K562 (cell line): ENCODE measurements around the gene PLA2G2C. TPM values are rescaled to one million over a fixed set of nuclear protein-coding genes. Genes with fewer than 3 reads are reported as not detected.

Experiments
- CEBPB ChIP-seq: fragments of 450-650 bp; IDR thresholded peaks from 2 replicates; pipeline ENCODE4 v1.6.1; 2016; ENCODE audit warnings: missing genetic modification characterization, missing compliant biosample characterization
- CHAMP1 ChIP-seq: fragments of 450-650 bp; IDR thresholded peaks from 2 replicates; pipeline ENCODE4 v1.6.1; 2016; ENCODE audit warnings: mild to moderate bottlenecking
- CHD4 ChIP-seq: fragments of 200-600 bp; sonication (generic); IDR thresholded peaks from 3 replicates; pipeline ENCODE4 v1.6.1; 2012; ENCODE audit warnings: low read depth, mild to moderate bottlenecking, mixed read lengths, low read length, inconsistent platforms; ENCODE audit not compliant: insufficient read depth, insufficient replicate concordance, poor library complexity, severe bottlenecking
- DMBX1 ChIP-seq: fragments of 250-450 bp; sonication (Bioruptor Pico); IDR thresholded peaks from 2 replicates; pipeline ENCODE4 v1.8.0; 2022; ENCODE audit warnings: inconsistent platforms, mild to moderate bottlenecking, moderate library complexity, borderline replicate concordance
- HMGXB4 ChIP-seq: sonication (generic); formaldehyde crosslinking; IDR thresholded peaks from 2 replicates; pipeline ENCODE4 v1.8.1; 2023; ENCODE audit warnings: mild to moderate bottlenecking, missing genetic modification reagents
- KLF16 ChIP-seq: IDR thresholded peaks from 2 replicates; pipeline ENCODE4 v1.6.1; 2016; ENCODE audit warnings: antibody characterized with exemption
- MAZ ChIP-seq, 2 experiments: fragments of 450-650 bp in 1 of 2; sonication (generic) in 1 of 2; formaldehyde crosslinking; IDR thresholded peaks in 1 of 2; conservative IDR thresholded peaks in 1 of 2; 2 replicates each; pipeline versions ENCODE4 v1.4.0 to v1.5.0; 2020; ENCODE audit warnings: mild to moderate bottlenecking in 1 of 2, missing genetic modification reagents in 1 of 2
- NFATC3 ChIP-seq: fragments of 450-650 bp; IDR thresholded peaks from 2 replicates; pipeline ENCODE4 v1.6.1; 2017; ENCODE audit warnings: mild to moderate bottlenecking
- NFE2L1 ChIP-seq: fragments of 450-650 bp; IDR thresholded peaks from 2 replicates; pipeline ENCODE4 v1.6.1; 2016; ENCODE audit warnings: missing genetic modification characterization, low read depth, mild to moderate bottlenecking, missing compliant biosample characterization, moderate library complexity, borderline replicate concordance
- REST ChIP-seq, 2 experiments: fragments of 450-650 bp; formaldehyde crosslinking in 1 of 2; IDR thresholded peaks; 2 replicates each; pipeline versions ENCODE4 v1.4.0 to v1.6.1; 2014 to 2020; ENCODE audit warnings: mild to moderate bottlenecking in 2 of 2, borderline replicate concordance in 1 of 2, low read depth in 1 of 2
- THRB ChIP-seq: fragments of 450-650 bp; formaldehyde crosslinking; conservative IDR thresholded peaks from 2 replicates; pipeline ENCODE4 v1.4.0; 2022; ENCODE audit warnings: mild to moderate bottlenecking, missing genetic modification characterization
- ZBED1 ChIP-seq: IDR thresholded peaks from 2 replicates; pipeline ENCODE4 v1.6.1; 2014
- ZNF76 ChIP-seq: fragments of 250-450 bp; sonication (Bioruptor Pico); IDR thresholded peaks from 2 replicates; pipeline ENCODE4 v1.4.0; 2020; ENCODE audit warnings: mild to moderate bottlenecking, moderate library complexity, borderline replicate concordance
- polyA plus RNA-seq, 8 experiments: library from polyadenylated mRNA; depleted of rRNA in 4 of 8; stranded (reverse) in 5 of 8; unstranded in 3 of 8; fragments of >200 nt; fragmentation: Nextera tagmentation in 2 of 8; fragmentation: Illumina TruSeq in 1 of 8; extraction: Ambion mirVana in 2 of 8; extraction: Trizol in 1 of 8; gene quantifications; 2 replicates each; pipeline versions ENCODE4 v1.2.1 to v1.2.3, GENCODE V29; 2011 to 2014; ENCODE audit warnings: inconsistent platforms in 1 of 8, missing spikeins in 1 of 8
- total RNA-seq, 7 experiments: library from RNA; depleted of rRNA in 6 of 7; stranded (reverse); fragments of >200 nt in 6 of 7; fragmentation: Illumina TruSeq in 2 of 7; extraction: Trizol in 2 of 7; gene quantifications; 2 replicates each; pipeline versions ENCODE4 v1.2.1 to v1.2.3, GENCODE V29; 2011 to 2021; ENCODE audit warnings: low replicate concordance in 1 of 7

The PLA2G2C gene
- total and polyA plus RNA-seq, 9 of the 15 experiments (the other 6 are each of a cell fraction or from before 2014, with no cell fraction given) = 0.14 to 0.49 (median 0.21) TPM

- TF ChIP-seq CEBPB (tag) = peak; percentile 99
- TF ChIP-seq CHD4 = no peak
- TF ChIP-seq ZNF76 (CRISPR knock-in tag) = 0 out of 2 replicates have a peak, but pooled peaks have one; percentile 64
- TF ChIP-seq DMBX1 (CRISPR knock-in tag) = peak; percentile 24; the same call in 1 of the 2 replicates
- no peak for TF ChIP-seq HMGXB4 (CRISPR knock-in tag)
- TF ChIP-seq MAZ (CRISPR knock-in tag; conservative IDR thresholded peaks at IDR 0.05 in 1 of 2, IDR thresholded peaks at IDR 0.05 in 1 of 2) = peak; percentile 68 to 85; a peak in 3 of 4 replicates
- peak; percentile 55; the same call in 1 of the 2 replicates for TF ChIP-seq KLF16
- 0 out of 2 replicates have a peak, but pooled peaks have one; percentile 31 for TF ChIP-seq ZBED1
- TF ChIP-seq NFATC3 = 0 out of 2 replicates have a peak, but pooled peaks have one; percentile 57
- TF ChIP-seq THRB (CRISPR knock-in tag) = peak; percentile 54; the same call in 1 of the 2 replicates
- no peak for TF ChIP-seq CHAMP1
- TF ChIP-seq NFE2L1 (tag) = no peak
- TF ChIP-seq REST (IDR thresholded peaks at IDR 0.05; ENCODE audit: borderline replicate concordance) = peak; percentile 20; the same call in 1 of the 2 replicates
- TF ChIP-seq REST (CRISPR knock-in tag; IDR thresholded peaks at IDR 0.05; ENCODE audit: low read depth) = no peak
These were observed 1.8 kb downstream of the PLA2G2C start (continued) for GRCh38 chr1:20184481-20184900.
